ENCODE measurements around the gene MAP1S.
A peak's percentile ranks its signal among the peaks of the same experiment; 100 is the strongest.
"Not testable (repeated sequence)": the region's sequence is repeated elsewhere in the genome, so short reads cannot be mapped to it uniquely, and the experiment has no call there.

MAP1S gene

GRCh38 chr19:17775991-17776803, 56.9 kb downstream of the MAP1S start:
- Histone ChIP-seq H3F3A (ENCODE audit: control insufficient read depth, insufficient read depth) (peaks cover 6% of the 10 kb centered on the region), H4K20me1 (ENCODE audit: control insufficient read depth, insufficient read depth, low read depth, low read length) (no peaks in the 10 kb centered on the region), H3K79me2 (ENCODE audit: control insufficient read depth, low read length) (no peaks in the 10 kb centered on the region), H3K9me3 (ENCODE audit: control insufficient read depth, insufficient read depth, low read length) (no peaks in the 10 kb centered on the region), H3K9me2 (replicated peaks; ENCODE audit: control insufficient read depth, low read length) (no peaks in the 10 kb centered on the region), H3K4me3 (ENCODE audit: low read length) (peak overlapping the region; percentile 18), H3K4me2 (ENCODE audit: low read length) (peak overlapping the region; percentile 52), H3K27ac (ENCODE audit: low read depth, low read length) (peak overlapping the region; percentile 74), H3K36me3 (ENCODE audit: control insufficient read depth, low read length) (peaks cover 72% of the 10 kb centered on the region), H3K27me3 (ENCODE audit: control insufficient read depth, low read length) (no peaks in the 10 kb centered on the region), H3K4me1 (ENCODE audit: control insufficient read depth, low read length) (peaks cover 46% of the 10 kb centered on the region)
- no peak for TF ChIP-seq EZH2phosphoT487 (IDR thresholded peaks at IDR 0.05; ENCODE audit: borderline replicate concordance, low read length)
- TF ChIP-seq, protein P1, sequence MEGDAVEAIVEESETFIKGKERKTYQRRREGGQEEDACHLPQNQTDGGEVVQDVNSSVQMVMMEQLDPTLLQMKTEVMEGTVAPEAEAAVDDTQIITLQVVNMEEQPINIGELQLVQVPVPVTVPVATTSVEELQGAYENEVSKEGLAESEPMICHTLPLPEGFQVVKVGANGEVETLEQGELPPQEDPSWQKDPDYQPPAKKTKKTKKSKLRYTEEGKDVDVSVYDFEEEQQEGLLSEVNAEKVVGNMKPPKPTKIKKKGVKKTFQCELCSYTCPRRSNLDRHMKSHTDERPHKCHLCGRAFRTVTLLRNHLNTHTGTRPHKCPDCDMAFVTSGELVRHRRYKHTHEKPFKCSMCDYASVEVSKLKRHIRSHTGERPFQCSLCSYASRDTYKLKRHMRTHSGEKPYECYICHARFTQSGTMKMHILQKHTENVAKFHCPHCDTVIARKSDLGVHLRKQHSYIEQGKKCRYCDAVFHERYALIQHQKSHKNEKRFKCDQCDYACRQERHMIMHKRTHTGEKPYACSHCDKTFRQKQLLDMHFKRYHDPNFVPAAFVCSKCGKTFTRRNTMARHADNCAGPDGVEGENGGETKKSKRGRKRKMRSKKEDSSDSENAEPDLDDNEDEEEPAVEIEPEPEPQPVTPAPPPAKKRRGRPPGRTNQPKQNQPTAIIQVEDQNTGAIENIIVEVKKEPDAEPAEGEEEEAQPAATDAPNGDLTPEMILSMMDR (IDR thresholded peaks at IDR 0.05; ENCODE audit: low read depth, low read length, poor library complexity, severe bottlenecking) = no peak

DNA sequence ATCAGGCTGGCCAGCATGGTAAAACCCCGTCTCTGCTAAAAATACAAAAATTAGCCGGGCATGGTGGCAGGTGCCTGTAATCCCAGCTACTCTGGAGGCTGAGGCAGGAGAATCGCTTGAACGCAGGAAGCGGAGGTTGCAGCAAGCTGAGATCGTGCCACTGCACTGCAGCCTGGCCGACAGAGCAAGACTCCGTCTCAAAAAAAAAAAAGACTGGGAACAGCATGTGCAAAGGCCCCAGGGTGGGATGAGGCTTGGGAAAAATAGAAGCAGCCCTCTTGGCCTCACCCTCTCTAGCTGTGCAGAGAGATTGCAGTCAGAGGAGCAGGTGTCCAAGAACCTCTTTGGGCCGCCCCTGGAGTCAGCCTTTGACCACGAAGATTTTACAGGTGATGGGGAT, 58.6 kb downstream of the MAP1S start:
- not testable (repeated sequence) for H3K9me2 ChIP-seq (replicated peaks; ENCODE audit: control insufficient read depth, low read length); H3K4me2 ChIP-seq (ENCODE audit: low read length); H3K4me3 ChIP-seq (ENCODE audit: low read length); H3K27me3 ChIP-seq (ENCODE audit: control insufficient read depth, low read length); H3K9me3 ChIP-seq (ENCODE audit: control insufficient read depth, insufficient read depth, low read length); H3F3A ChIP-seq (ENCODE audit: control insufficient read depth, insufficient read depth); H4K20me1 ChIP-seq (ENCODE audit: control insufficient read depth, insufficient read depth, low read depth, low read length); H3K27ac ChIP-seq (ENCODE audit: low read depth, low read length); H3K79me2 ChIP-seq (ENCODE audit: control insufficient read depth, low read length)
- H3K4me1 ChIP-seq (ENCODE audit: control insufficient read depth, low read length) = peaks cover 46% of the 10 kb centered on the region
- peaks cover 74% of the 10 kb centered on the region for H3K36me3 ChIP-seq (ENCODE audit: control insufficient read depth, low read length)

- H3F3A ChIP-seq (ENCODE audit: control insufficient read depth, insufficient read depth) = peaks cover 2% of the 10 kb centered on the region
- peaks cover 68% of the 10 kb centered on the region for H3K36me3 ChIP-seq (ENCODE audit: control insufficient read depth, low read length)
- TF ChIP-seq EZH2phosphoT487 (IDR thresholded peaks at IDR 0.05; ENCODE audit: borderline replicate concordance, low read length) = no peak
- TF ChIP-seq, protein P1 (IDR thresholded peaks at IDR 0.05; ENCODE audit: low read depth, low read length, poor library complexity, severe bottlenecking) = no peak
- no peaks in the 10 kb centered on the region for H3K9me2 ChIP-seq (replicated peaks; ENCODE audit: control insufficient read depth, low read length)
- no peaks in the 10 kb centered on the region for H3K79me2 ChIP-seq (ENCODE audit: control insufficient read depth, low read length)
- peaks cover 46% of the 10 kb centered on the region for H3K4me1 ChIP-seq (ENCODE audit: control insufficient read depth, low read length)
- H3K27me3 ChIP-seq (ENCODE audit: control insufficient read depth, low read length) = no peaks in the 10 kb centered on the region
- H4K20me1 ChIP-seq (ENCODE audit: control insufficient read depth, insufficient read depth, low read depth, low read length) = no peaks in the 10 kb centered on the region
- H3K4me3 ChIP-seq (ENCODE audit: low read length) = no peak overlapping the region
- H3K27ac ChIP-seq (ENCODE audit: low read depth, low read length) = no peak overlapping the region
- no peak overlapping the region for H3K4me2 ChIP-seq (ENCODE audit: low read length)
- H3K9me3 ChIP-seq (ENCODE audit: control insufficient read depth, insufficient read depth, low read length) = no peaks in the 10 kb centered on the region
Observed at GRCh38 chr19:17778251-17778967, 59.1 kb downstream of the MAP1S start.

All from DOHH2 (cell line).